Calu3 (cell line): ENCODE data around the gene SLC17A9. TPM values are rescaled to one million over a fixed set of nuclear protein-coding genes. Genes with fewer than 3 reads are reported as not detected.

Experiments
- BruUV-seq: library from RNA; stranded (reverse); fragments of 400-500 nt; replicated peaks from 2 replicates; lab custom pipeline; 2021; lab: Mats Ljungman, UMichigan
- CTCF ChIA-PET: fragments of 300-600 bp; sonication (Branson Sonifier 250); formaldehyde crosslinking; loops from one replicate; lab custom pipeline; 2022; ENCODE audit warnings: antibody characterized with exemption; lab: Charles Lee
- DNase-seq: peaks from one replicate; pipeline ENCODE4 v3.0.0; 2022
- H3K27ac Mint-ChIP-seq: one replicate; pipeline ENCODE4 v1.8.0; 2022; ENCODE audit warnings: mixed read lengths; ENCODE audit not compliant: unreplicated experiment
- H3K27me3 Mint-ChIP-seq: one replicate; pipeline ENCODE4 v1.8.0; 2022; ENCODE audit warnings: mixed read lengths; ENCODE audit not compliant: unreplicated experiment
- H3K36me3 Mint-ChIP-seq: one replicate; pipeline ENCODE4 v1.8.0; 2022; ENCODE audit warnings: mild to moderate bottlenecking, moderate library complexity, mixed read lengths; ENCODE audit not compliant: insufficient read depth, unreplicated experiment
- H3K4me1 Mint-ChIP-seq: one replicate; pipeline ENCODE4 v1.8.0; 2022; ENCODE audit warnings: mild to moderate bottlenecking, low read depth, mixed read lengths; ENCODE audit not compliant: unreplicated experiment
- H3K4me3 Mint-ChIP-seq: one replicate; pipeline ENCODE4 v1.8.0; 2022; ENCODE audit warnings: mild to moderate bottlenecking, low read depth, moderate library complexity, mixed read lengths; ENCODE audit not compliant: unreplicated experiment
- H3K9me3 Mint-ChIP-seq: one replicate; pipeline ENCODE4 v1.8.0; 2022; ENCODE audit warnings: low read depth, mixed read lengths; ENCODE audit not compliant: unreplicated experiment
- intact Hi-C: fragments of 100-400 bp; cut with micrococcal nuclease; formaldehyde crosslinking; loops from one replicate; pipeline ENCODE4 v1.10.0; 2022; ENCODE audit not compliant: unreplicated experiment
- total RNA-seq: library from RNA; stranded (reverse); gene quantifications from 2 replicates; pipeline ENCODE4 v1.2.3, GENCODE V29; 2022
- TF ChIP-seq, protein P1 (sequence below): fragments of 200-600 bp; IDR thresholded peaks from one replicate; pipeline ENCODE4 v1.8.0; 2022; ENCODE audit warnings: antibody characterized with exemption; ENCODE audit not compliant: unreplicated experiment

Gene SLC17A9
- total RNA-seq, 1 experiment from 2014 or later, result 12.0 TPM

DNA sequence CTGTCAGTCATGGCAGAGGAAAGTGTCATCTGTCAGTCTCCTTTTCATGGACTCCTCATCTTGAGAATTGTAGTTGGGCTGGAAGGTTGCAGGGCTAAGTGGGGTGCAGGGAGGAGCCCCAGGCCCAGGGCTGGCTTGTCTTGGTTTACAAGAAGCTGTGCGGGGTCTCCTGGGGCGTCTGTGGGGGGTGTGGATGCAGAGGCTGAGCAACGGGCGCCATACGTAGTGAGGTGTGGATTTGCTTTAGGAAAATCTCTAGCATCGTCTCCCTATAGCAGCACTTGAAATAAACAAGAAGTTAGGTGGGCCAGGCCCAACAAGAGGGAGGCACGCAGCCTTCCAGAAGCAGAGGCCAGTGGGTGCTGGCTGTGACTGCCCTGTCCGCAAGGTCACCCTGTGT is 1.8 kb upstream of the SLC17A9 start:
- Mint-ChIP-seq H3K4me3 (no peak overlapping the region), H3K9me3 (peaks cover 5% of the 10 kb centered on the region), H3K4me1 (peaks cover 8% of the 10 kb centered on the region), H3K36me3 (peaks cover 32% of the 10 kb centered on the region), H3K27me3 (no peaks in the 10 kb centered on the region), H3K27ac (no peak overlapping the region)
- no TSS peak for BruUV-seq
- CTCF ChIA-PET, result interaction anchor here (0.6 kb wide), 1 partner anchor 24 kb away, joined by 4 read pairs; no protein-coding TSS in a partner anchor
- TF ChIP-seq, protein P1, sequence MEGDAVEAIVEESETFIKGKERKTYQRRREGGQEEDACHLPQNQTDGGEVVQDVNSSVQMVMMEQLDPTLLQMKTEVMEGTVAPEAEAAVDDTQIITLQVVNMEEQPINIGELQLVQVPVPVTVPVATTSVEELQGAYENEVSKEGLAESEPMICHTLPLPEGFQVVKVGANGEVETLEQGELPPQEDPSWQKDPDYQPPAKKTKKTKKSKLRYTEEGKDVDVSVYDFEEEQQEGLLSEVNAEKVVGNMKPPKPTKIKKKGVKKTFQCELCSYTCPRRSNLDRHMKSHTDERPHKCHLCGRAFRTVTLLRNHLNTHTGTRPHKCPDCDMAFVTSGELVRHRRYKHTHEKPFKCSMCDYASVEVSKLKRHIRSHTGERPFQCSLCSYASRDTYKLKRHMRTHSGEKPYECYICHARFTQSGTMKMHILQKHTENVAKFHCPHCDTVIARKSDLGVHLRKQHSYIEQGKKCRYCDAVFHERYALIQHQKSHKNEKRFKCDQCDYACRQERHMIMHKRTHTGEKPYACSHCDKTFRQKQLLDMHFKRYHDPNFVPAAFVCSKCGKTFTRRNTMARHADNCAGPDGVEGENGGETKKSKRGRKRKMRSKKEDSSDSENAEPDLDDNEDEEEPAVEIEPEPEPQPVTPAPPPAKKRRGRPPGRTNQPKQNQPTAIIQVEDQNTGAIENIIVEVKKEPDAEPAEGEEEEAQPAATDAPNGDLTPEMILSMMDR, result no peak
- no peak for DNase-seq
- intact Hi-C loops, result no loop called here

DNA sequence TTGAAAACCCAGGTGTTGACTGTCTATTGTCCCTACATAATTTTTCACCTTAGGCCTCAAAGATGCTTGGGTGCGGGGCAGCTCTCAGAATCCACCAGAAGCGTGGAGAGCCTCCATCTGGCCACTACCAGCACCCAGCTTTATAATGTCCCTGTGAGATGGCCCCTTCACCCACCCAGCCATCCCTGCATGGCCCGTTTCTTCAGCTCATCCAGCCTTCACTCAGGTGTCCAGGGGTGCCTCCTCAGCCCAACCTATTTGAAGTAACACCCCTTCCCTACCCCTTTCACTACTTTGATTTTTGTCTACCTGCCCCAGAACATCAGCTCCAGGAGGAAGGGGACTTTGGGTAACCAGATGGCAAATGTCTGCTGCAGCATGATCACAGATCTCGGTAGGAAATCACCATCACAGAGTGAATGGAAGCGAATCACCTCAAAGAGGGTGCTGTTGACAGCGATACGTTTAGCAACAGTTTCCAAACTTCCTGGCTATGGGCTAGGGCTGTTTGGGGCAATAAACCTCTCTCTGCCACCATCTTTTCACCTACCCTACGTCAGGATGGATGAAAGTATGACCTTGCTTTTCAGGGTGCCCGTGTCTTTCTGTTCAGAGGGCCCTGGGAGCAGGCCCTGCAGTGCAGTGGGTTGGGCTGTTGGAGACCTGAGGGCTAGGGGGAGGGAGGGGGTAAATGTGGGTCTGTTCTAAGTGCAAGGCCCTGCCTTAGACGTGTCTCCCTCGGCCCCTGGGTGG is 1.2 kb upstream of the SLC17A9 start:
- Mint-ChIP-seq H3K36me3 (peaks cover 34% of the 10 kb centered on the region), H3K9me3 (peaks cover 5% of the 10 kb centered on the region), H3K27ac (no peak overlapping the region), H3K4me1 (peaks cover 8% of the 10 kb centered on the region), H3K4me3 (no peak overlapping the region), H3K27me3 (no peaks in the 10 kb centered on the region)
- CTCF ChIA-PET, result interaction anchor here (0.6 kb wide), 1 partner anchor 24 kb away, joined by 4 read pairs; no protein-coding TSS in a partner anchor
- no peak for DNase-seq
- BruUV-seq, result no TSS peak
- intact Hi-C loops, result no loop called here
- TF ChIP-seq, protein P1, result no peak

DNA sequence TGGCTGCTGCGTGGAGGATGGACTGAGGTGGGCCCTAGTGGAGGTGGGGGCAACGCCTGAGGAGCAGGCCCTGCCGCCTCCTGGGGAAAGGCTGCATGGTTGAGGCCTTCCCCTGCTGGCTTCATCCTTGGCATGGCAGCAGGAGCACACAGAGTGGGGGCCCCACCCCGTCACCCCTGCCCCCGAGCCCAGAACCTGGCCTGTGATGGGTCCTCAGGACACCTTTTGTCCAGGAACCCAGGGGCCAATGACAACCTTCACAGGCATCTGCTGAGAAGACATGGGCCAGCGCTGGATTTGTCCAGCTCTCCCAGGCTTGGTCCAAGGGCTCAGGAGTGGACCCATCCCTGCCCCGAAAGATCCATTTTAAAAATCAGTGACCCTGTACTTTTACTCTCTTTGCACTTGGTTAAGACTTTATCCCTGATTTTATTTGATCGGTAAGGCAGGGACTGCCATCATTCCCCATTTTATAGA is 575 bp upstream of the SLC17A9 start:
- intact Hi-C loops, result no loop called here
- Mint-ChIP-seq H3K27me3 (no peaks in the 10 kb centered on the region), H3K4me1 (peaks cover 8% of the 10 kb centered on the region), H3K9me3 (peaks cover 5% of the 10 kb centered on the region), H3K36me3 (peaks cover 40% of the 10 kb centered on the region), H3K27ac (peak overlapping the region; percentile 62), H3K4me3 (peak overlapping the region; percentile 70)
- DNase-seq, result no peak
- BruUV-seq, result TSS peak; percentile 58
- CTCF ChIA-PET, result no interaction called here
- TF ChIP-seq, protein P1, result no peak

DNA sequence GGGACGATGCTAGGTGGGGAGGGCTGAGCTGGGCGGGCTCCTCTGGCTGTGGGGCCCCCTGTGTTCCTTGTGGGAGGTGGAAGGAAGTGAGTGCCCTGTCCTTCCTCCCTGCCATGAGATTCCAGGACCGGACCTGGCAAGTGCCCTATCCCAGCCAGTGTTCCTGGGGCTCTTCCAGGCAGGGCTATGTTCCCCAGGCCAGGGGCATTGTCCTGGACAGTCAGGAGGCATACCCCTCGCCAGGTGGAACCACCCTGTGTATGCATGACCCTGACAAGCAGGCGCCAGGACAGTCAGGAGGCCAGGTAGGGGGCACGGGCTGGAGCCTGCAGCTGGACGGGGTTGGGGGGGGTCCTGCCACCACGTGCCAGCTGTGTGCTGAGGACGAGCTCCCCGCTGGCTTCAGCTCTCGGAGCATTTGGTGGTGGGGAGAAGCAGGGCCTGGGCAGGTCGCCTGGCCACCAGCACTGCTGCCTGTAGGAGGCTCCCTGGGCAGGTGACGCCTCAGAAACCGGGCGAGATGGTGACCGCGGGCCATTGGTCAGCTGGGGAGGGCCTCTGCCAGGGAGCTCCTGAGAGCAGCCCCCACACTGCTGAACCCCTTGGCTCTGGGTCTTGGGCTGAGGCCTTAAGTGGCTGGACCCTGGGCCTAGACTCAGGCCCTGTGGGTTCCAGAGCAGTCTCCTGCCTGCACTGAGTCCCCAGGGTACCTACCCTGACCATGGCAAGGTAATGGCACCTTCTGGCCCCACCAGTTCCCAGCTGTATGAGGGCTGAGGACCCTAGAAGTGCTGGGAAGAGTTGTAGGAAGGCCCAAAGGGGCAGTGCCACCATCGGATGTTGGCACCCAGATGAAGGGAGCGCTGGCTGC is 694 bp downstream of the SLC17A9 start:
- CTCF ChIA-PET, result interaction anchor here (0.7 to 1.3 kb wide), 4 partner anchors 15 to 75 kb away, joined by 3 to 5 read pairs (median 4); no protein-coding TSS in a partner anchor
- H3K9me3 Mint-ChIP-seq, result peaks cover 5% of the 10 kb centered on the region
- H3K27ac Mint-ChIP-seq, result peak overlapping the region; percentile 62

More for the DNA sequence above, 694 bp downstream of the SLC17A9 start:
- peak overlapping the region; percentile 70 for H3K4me3 Mint-ChIP-seq
- no TSS peak for BruUV-seq
- intact Hi-C loops, result no loop called here
- H3K4me1 Mint-ChIP-seq, result peaks cover 8% of the 10 kb centered on the region
- H3K36me3 Mint-ChIP-seq, result peaks cover 49% of the 10 kb centered on the region
- TF ChIP-seq, protein P1, result no peak
- no peak for DNase-seq
- no peaks in the 10 kb centered on the region for H3K27me3 Mint-ChIP-seq
